GM19035 (cell line): Measurements from ENCODE around the gene CPOX.
"Not testable (repeated sequence)": the region's sequence is repeated elsewhere in the genome, so short reads cannot be mapped to it uniquely, and the experiment has no call there.

Experiments used
- ATAC-seq: cut with Tn5 transposase; IDR thresholded peaks from one replicate; pipeline ENCODE4 v1.9.1; 2021; ENCODE audit not compliant: unreplicated experiment

The CPOX gene

DNA sequence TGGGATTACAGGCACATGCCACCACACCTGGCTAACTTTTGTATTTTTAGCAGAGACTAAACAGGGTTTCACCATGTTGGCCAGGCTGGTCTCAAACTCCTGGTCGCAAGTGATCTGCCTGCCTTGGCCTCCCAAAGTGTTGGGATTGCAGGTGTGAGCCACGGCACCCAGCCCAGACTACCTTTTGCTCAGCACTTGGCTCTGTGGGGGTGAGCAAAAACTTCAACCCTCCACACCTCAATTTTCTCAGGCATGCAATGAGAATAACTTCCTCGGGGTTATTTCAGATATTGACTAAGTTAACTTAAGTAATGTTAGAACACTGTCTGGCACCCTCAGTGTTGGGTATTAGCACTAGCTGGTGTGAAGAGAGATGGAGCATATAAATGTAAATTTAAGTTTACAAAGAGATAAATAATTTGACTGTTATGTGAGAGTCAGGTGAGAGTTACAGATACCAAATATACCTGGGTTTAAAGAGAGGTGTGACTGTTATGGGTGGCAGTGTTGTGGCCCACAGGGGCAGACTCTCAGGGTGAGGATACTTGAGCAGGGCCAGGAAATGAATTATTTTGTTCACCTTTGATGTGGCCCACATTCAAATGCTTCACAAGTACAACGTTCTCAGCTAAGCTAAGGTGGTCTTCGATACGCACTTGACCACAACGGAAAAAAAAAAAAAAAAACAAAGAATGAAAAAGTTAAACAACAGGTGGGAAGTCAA, 29.0 kb downstream of the CPOX start:
- peak; percentile 14 for ATAC-seq

DNA sequence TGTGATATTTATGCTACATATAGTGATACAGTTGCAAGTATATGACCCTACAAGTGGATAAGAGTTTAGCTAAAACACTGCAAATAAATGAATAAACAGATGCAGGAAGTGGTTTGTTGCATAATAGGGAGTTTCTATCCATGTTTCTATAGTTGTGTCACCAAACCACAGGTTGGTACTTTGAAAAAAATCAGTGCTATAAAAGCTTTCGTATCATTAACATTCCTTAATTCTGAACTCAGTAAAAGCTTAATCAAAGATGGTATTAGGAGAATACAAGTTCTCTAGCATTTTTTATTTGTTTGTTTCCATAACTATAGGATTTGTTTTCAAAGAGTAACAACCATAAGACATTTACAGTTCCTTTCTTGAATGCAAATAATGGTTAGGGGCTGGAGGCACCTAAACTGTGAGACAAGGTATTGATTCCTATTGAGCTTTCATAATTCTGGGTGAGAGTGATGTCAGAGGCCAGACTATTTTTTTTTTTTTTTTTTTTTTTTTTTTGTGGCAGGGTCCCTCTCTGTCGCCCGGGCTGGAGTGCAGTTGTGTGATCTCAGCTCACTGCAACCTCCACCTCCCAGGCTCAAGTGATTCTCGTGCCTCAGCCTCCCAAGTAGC, 29.6 kb downstream of the CPOX start:
- peak; percentile 67 for ATAC-seq

DNA sequence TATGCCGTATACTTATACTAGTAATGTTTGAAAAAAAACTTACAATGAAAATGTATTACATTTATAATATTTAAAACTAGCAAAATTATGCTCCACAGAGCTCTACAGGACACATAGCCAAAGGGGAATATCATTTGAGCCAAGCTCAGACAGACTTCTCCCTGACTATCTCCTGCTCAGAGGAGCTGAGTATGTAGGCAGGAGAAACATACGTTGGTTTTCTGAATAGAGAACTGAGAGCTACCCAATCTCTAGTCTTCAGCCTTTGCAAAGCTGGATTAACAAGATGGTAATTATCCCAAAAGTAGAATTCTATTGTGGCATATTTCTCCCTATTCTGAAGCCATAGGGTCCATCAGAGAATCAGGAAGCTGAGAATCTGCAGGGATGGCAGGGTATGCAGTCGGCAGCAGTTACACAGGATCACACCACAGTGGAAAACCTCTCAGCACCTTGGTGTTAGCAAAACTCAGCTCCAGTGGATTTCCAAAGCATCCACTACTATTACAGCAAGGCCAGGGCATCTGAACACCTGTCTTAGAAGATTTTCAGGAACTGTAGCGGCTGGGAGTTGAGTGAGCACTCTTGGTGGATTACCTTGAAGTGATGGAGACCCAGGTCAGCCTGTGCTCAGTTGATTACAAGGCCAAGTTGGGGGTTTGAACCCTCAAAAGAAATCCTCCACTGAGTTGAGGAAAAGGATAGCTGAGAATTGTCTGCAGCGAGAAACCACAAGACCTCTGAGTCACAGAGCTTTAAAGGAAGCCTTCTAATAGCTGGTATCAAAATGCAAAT, 31.5 kb downstream of the CPOX start:
- no peak for ATAC-seq

DNA sequence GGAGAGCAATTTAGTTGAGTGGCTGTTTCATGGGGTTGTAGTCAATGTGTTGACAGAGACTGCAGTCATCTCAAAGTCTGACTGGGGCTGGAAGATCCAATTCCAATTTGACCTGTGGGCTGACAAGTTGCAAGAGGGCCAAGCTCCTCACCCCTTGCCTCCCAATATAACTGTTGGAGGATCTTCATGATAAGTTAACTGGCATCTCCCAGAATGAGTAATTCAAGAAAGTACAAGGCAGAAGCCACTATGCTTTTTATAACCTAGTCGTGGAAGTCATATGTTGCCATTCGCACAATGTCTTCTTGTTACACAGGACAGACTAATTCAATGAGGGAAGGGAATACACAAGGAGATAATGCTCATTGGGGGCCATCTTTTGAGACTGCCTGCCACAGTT, 32.5 kb downstream of the CPOX start:
- ATAC-seq = no peak

DNA sequence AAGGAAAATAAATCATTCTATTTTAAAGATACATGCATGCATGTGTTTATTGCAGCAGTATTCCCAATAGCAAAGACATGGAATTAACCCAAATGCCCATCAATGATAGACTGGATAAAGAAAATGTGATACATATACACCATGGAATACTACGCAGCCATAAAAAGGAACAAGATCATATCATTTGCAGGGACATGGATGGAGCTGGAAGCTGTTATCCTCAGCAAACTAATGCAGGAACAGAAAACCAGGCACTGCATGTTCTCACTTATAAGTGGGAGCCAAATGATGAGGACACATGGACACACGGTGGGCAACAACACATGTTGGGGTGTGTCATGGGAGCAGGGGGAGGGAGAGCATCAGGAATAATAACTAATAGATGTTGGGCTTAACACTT, 33.6 kb downstream of the CPOX start:
- not testable (repeated sequence) for ATAC-seq

DNA sequence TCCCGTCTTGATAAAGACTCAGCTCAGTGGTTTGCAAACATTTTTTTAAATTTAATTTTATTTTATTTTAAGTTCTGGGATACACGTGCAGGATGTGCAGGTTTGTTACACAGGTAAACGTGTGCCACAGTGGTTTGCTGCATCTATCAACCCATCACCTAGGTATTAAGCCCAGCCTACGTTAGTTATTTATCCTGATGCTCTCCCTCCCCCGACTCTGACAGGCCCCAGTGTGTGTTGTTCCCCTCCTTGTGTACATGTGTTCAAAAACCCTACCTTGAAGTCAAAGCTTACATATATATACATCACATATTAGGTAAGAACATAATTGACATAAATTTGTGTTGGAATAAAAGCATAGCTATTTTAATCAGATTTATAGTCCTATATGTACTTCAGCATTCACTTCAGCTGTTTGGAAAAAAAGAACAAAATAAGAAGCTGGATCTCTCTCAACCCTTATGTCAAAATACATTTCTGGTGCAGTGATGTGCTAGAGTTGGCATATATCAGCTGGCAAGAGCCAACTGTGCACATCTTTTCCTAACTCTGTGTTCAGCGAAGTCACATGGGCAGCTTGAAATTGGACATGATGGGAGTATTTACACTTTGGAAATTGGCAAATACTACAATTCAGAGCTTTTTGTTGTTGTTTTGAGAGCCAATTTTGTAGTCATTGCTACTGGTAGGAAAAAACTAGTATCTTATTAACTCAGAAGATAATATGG, 35.1 kb downstream of the CPOX start:
- ATAC-seq = no peak

DNA sequence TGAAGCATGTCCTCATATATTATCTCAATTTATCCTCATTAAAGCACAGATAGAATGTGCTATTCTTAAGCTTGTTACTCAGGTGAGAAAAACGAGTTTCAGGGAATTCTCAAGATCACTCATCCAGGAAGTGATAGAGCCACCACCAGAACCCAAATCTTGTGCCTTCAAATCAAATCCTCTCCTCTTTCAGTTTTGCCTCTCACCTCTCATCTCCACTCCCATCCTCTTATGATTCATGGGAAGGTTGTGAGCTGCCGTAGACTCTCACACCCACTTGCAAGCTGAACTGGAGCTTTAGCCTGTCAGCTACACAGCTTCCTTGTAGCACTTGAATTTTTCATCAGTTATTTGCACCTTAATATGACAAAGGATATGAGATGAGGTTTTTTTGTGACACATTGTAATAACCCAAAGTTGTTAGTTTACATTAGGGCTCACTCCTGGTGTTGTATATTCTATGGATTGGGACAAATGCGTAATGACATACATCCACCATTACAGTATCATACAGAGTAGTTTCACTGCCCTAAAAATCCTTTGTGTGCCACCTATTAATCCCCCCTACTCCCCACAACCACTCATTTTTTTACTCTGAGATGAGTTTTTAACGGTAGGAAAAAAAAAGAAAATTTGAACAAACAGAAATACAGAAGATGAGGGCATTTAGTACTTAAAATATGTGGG, 35.9 kb downstream of the CPOX start:
- no peak for ATAC-seq

DNA sequence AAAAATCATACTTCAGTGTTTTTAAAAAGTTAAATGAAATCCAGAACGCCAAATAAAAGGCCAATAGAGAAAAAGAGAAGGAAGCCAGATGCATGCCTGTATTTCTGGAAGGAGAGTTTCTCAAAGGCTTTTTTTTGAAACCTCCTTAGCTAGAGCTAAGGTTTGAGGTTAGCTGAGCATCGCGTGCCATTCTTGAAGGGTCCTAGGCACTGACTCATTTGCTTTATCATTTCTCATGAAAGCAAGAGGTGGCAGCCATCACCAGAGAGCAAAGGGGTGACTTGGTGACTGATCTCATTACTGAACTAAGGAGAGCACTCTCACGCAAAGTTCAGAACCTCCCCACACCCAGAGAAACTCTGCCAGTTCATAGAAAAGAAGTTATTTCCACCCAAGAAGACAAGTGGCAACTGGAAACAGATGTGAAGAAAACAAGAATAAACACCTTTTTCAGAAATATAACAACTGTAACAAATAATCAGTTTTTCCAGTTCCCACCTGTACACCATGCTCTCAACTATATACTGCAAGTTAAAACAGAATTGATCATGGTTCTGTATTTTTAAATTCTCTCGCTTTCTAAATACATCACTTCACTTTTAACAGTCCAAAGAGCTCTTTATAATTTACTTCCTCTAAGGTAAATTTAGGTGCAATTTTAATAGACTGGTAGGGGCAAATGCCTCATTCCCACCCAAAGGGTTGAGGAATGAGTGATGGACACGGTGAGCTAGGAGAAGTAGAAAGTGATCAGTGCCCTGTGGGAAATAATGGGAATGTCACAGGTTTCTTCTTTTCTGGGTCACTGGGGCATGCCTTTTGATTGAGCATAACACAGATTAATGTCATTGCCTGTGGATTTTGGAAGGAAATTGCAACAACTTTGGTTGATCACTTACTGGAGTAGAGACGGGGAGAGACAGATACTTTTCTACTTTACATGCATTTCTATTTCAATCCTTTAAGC, 37.0 kb downstream of the CPOX start:
- ATAC-seq = peak; percentile 77

DNA sequence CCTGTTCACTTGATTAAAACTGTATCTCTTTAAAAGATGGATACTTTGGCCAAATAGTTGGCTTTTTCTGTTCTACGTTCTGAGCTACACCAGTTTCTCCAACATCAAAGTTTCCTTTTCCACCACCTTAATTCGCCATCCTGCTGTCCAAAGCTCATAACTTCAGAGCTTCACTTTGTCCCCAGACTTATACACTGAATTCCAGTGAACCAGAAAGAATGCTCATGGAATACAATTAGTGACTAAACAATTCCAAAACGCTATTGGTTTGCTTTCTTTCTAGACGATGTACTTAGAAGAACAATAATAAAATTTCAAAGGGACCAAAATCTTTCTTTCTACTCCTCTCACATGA, 38.4 kb downstream of the CPOX start:
- no peak for ATAC-seq

DNA sequence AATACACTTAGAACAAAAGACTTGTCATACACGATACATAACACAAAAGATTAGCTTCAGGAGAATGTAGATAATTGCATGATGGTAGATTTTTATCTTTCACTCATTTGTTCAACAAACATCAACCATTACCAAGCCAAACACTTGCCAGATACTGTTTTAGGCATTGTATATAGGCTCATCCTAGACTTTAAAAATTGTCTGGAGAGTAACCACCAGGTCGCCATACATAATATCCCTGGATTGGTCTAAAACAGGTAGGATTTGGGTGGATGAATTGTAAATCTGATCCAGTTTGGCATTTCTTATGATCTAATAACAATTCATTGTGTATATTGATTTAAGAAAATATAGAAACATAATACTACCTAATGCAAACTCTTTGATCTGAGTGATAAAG, 38.8 kb downstream of the CPOX start:
- ATAC-seq = no peak

DNA sequence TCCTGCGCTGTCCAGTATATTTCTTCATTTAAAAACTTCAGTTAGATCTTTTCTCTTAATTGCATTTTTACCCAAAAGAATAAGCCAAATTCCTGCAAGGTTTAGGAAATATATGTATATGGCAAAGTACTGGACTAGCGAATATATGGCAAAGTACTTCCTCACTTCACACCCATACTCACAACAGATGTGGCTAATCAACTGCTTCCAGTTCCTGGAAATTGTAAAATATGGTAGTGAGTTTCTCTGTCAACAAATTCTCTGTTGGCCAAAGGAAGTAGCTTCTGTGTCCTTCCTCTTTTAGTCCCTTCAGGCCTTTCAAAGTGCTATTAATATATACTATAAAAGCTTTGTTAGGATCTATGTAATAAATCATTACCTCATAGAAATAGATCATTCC, 39.7 kb downstream of the CPOX start:
- no peak for ATAC-seq

DNA sequence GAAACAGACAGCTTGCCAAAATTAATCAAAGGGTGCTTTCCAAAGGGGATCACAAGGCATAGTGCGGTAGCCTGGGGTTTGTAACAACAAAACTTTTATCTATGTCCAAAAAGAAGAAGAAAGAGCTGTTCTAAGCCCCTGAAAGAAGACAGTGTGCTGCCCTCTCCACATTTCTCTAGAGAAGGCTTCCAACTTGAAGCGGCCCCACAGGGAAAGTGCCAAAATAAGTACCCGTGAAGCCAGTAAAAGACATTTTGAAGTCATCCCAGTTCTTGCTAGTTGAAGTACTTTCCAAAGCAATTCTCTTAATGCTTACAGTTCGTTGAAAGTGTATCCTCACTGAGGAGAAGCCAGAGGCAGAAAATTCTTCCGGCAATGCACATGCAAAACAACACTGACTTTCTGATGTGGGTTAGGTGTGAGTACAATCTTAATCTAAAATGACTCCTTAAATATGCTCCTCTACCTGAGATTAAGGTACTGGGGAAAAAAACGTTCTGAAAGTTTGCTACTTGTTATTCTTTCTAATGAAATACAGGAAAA, 40.3 kb downstream of the CPOX start:
- ATAC-seq = no peak

DNA sequence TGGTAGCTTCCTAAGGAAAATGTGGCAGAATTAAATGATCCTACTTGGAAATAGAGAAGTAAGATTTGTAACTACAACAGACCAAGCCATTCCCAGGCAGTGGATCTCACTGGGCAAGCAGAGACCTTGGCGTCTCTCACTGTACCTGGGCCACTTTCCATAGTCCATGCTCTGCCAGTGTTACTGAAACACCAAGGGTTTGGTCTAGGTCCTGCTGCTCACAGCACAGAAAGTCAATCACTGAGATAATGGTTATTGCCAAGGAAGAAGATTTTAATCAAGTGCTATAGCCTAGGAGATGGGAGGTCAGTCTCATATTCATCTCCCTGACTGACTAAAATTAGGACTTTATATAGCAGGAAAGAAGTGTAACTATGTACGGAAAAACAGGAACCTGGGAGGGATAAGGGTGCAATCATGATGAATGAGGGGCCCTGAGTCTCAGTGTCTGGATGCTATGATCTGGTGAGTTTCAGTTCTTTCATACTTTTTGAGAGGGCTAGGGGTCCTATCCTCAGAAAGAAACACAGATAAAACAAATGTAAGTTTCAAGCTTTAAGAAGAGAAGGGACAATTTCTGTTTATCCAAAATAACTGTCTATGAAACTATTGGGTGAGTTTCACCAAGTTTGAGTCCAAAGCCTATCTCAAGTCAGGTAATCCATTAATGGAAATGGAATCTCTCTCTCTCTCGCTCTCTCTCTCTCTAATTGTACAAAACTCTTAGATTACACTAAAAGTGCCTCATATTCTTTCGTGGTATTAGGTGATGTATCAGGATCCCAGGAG, 41.0 kb downstream of the CPOX start:
- no peak for ATAC-seq

DNA sequence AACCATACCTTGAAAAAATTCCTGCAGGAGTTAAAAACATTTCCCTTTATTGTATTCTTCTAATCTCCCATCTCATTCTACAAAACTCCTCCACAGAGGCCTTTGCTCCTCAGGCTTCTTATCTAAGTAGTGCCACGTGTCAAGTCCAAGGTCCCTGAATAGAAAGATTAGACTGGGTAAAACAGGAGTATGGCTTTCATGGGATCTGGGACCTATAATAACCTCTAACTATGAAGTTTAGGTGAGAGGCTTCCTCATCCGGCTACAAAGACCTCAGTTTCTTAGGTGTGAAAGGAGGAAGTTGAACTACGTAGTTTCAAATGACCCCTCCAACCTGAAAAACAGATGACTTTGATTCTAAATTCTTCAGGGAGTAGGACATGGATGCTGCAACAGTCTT, 41.7 kb downstream of the CPOX start:
- no peak for ATAC-seq

DNA sequence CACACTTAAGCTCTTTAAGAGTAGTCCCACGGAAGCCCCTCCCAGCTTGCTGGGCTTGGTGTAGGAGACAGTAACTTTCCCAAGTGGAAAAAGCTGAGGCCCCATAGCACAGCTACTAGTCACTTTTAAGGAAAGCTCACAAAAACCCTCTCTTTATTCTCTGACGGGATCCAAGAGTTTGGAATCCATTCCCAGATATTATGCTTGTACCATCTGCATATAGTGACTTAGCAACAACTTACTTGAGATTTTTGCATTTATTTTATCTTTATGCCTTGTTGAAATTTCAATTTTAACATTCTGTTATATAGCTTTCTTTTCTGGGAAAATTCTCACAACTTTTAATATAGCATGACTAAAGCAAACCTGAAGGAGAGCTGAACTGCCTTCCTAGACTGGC, 42.2 kb downstream of the CPOX start:
- no peak for ATAC-seq

DNA sequence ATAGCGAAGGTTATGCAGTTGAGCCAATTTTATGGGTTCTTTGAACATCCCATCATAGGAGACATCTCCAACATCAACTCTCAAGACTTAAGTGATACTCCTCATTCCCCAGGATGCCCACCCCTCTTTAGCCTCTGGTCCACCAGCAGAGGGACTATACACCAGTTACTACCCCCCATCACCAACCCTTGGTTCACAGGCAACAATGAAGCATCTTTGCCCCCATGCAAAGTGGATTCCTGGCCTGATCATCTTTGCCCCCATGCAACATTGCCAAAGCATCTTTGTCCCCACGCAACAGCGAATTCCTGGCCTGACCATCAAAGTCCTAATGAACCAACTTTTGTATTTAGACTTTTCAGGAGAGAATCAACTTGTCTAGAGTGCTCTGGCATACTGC, 42.6 kb downstream of the CPOX start:
- ATAC-seq = no peak

DNA sequence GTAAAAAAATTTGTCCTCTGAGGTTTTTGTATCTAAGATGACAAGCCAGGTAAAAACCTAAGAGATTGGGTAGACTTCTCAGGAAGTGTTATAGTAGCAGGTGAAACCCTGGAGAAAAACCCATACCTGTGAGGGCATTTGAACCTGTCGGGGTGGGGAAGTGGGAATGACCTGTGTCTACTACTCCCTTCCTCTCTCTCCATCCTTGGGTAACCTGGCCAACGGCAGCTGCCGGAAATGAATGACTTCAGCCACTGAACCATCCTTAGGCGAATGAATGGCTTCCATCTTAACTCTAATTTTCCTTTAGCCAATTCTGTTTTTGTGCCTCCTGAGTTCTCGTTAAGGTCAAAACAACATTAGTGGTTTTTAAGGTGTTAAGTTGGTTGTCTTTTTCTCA, 44.9 kb downstream of the CPOX start:
- ATAC-seq = no peak

DNA sequence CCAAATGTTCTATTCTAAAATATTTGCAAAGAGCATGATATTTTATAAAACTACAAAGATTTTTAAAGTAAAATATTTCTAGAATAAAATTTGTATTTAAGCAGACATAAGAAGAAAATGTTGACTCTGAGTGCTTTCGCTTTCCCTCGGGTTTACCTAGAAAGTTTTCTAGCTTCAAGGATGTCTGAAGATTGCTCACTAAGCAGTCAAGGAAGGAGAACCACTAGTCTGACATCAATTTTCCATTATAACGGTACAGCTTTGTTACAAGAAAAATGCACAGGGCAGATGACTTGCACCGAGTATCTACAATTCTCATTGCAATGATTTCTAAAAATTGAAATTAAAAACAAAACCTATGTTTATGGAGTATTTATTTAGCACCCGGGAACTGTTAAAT, 47.5 kb downstream of the CPOX start:
- peak; percentile 49 for ATAC-seq

DNA sequence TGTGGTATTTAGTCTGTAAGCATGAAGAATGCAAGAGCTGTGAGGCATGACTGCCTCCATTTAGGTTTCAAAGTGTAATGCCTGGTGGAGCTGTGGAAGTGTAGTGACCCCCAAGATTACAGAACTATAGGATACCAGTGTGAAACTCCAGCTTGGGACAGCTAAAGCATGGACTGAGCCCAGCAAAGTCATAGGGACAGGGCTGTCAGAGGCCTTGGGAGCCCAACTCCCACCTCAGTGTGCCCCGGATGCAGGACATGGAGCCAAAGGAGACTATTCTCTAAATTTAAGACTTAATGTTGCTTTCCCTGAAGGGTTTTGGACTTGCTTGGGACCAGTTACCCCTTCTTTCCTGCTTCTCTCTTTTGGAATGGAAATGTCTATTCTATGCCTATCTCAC, 50.8 kb downstream of the CPOX start:
- no peak for ATAC-seq
